OCI-LY3 (cell line): ENCODE measurements around the gene PLA2G6.

Experiments
- CTCF ChIP-seq: fragments of 200-600, 300-600 bp; sonication (generic); IDR thresholded peaks from 2 replicates; pipeline ENCODE4 v1.5.1; 2014; ENCODE audit warnings: antibody characterized with exemption, low read length, low read depth
- EZH2phosphoT487 ChIP-seq: fragments of 200-600 bp; shearing (Covaris generic); IDR thresholded peaks from 2 replicates; pipeline ENCODE4 v1.6.1; 2018; ENCODE audit warnings: antibody characterized with exemption, mixed run types, low read depth

GRCh38 chr22:38103641-38104040 is 78.0 kb downstream of the PLA2G6 start:
- TF ChIP-seq CTCF (no peak), EZH2phosphoT487 (no peak)
